KG1 (cell line): ENCODE data around the gene HIPK2.

Source experiments
- DNase-seq: peaks from one replicate; lab custom pipeline; 2025; lab: John Stamatoyannopoulos, UW

The HIPK2 gene

DNA sequence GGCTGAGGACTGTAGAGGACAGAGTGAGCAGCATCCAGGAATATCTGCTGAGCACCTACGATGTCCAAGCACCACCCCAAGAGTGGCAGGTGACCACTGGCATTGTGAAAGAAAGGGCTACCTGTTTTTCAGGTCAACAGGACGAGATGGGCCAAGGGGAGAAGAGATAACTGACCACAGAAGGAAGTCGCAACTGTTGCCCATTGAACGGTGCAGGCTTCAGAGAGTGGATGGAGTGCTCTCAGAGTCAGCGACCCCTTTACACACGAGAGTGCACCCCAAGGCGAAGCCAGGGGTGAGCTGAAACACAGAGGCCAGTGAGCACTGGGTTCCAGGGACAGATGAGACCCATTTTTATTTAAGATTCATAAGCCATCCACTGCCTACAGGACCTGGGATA, 42.3 kb downstream of the HIPK2 start:
- no peak for DNase-seq

DNA sequence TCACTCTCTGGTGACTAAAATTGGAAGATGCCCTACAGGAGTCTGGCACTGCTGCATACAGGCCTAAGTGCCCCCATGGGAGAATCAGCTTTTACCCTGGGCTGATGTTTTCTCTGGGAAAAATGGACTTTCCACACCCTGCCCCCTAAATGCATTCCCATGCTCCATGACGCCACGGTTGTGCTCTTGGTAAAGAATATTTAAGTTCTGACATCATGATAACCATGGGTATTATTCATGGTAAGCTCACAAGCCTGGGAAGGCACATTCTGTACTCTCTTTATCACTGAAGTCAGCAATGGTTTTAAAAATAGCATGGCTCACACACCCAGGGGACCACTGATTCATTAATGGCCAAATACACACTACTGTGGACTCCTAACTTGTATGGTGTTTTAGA, 43.4 kb downstream of the HIPK2 start:
- no peak for DNase-seq

DNA sequence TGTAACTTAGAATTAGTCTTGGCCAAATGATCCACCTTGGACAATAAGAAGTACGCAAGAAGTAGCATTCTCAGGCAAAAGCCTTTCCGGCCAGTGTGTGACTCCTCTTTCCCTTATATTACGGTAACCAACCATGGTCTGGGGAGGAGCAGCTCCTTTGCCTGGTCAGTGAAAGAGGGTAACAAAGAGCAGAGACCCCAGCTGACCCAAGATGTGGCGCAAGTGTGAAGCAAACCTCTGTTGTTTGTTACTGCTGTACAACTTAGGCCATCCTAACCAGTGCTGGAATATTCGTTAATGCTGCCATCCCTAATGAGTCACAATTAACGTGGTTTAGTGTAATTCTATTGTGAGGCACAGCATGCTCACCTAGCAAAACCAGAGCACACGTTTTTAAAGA, 44.0 kb downstream of the HIPK2 start:
- DNase-seq = no peak

DNA sequence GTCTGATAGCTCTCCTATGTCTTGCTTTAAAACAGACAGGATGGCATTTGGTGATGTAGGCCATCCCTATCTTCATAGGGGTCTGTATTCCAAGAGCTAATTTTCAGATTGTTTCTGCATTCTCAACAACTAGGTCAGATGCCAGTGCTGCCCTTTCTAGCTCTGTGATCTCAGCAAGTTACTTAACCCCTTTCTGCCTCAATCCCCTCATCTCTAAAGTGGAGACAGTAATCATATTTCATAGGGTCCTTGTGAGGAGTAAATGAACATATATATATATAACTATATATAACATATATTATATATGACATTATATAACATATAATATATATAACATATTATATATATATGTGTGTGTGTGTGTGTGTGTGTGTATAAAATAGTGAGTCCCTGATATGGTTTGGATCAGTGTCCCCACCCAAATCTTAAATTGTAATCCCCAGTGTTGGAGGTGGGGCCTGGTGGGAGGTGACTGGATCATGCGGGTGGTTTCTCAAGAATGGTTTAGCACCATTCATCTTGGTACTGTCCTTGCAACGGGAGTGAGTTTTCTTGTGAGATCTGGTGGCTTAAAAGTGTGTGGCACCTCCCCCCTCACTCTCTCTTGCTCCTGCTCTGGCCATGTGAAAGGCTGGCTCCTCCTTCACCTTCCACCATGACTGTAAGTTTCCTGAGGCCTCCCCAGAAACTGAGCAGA, 45.2 kb downstream of the HIPK2 start:
- no peak for DNase-seq

DNA sequence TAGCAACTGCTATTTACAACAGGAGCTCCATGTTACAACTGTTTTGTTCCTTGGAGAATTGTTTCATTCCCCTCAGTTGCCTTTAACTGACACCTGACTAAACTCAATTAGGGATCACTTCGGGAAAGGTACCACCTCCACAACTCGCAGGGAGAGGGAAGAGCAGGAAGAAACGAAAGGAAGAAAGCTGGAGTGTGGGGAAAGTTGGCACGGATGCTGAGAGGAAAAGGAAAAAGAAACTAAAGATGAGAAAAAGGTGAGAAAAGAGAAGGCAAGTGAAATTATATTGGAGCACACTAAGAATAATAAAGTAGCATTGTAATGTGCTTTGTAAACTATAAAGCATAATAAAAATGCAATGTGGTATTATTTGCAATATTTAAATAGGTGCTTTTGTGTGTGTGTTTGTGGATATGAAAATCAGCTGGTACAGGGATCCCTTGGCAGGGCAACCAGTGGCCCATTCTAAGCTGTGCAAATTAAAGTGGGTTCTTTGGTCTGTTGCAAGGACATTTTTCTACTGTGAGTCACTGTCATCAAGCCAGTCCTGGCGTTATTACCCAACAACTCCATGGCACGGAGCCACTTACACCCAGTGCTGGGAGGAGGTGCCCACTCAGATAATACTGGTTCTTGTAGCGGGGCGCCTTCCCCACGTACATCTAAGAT, 45.9 kb downstream of the HIPK2 start:
- DNase-seq = no peak

DNA sequence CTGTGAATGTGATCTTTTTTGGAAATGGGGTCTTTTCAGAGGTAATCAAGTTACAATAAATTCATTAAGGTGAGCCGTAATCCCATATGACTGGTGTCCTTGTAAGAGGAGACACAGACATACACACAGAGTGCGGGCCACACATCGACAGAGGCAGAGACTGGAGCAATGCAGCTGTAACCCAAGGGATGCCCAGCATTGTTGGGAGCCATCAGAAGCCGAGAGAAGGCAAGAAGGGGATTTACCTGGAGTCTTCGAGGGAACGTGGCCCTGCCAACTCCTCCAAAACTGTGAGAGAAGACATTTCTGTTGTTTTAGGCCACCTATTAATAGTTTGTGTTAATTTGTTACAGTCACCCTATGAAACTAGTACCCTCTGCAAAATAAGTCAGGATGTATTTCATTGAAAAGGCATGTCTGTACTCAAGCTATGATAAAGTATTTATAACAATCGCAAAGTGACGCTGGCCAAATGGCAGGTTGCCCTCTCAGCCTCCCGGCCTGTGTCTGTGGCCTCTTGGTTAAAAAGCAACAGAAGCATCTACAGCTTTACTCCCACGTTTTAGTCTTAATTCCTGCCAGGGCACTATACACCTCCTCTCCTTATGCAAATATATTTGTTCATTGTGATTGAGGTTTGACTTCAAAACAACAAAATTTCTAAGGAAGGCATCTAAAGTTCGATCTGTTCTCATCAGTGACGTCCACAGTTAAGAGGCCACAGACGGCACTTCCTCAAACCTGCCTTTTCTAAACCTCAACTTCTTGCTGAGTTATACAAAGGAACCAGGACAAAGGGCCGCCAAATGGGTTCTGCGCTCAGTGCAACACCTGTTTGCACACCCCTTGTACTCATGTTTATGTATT, 46.8 kb downstream of the HIPK2 start:
- DNase-seq = no peak

DNA sequence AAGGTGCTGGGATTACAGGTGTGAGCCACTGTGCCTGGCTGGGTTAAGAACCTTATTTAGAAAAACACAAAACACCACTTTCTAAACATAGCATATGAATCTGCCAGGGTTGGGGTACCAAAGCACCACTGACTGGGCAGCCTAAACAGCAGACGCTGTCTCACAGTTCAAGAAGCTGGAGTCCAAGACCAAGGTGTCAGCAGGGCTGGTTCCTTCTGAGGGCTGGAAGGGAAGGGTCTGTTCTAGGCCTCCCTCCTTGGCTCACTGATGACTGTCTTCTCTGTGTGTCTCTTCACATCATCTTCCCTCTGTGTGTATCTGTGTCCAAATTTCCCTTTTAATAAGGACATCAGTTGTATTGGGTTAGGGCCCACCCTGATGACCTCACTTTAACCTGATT, 49.6 kb downstream of the HIPK2 start:
- DNase-seq = no peak

DNA sequence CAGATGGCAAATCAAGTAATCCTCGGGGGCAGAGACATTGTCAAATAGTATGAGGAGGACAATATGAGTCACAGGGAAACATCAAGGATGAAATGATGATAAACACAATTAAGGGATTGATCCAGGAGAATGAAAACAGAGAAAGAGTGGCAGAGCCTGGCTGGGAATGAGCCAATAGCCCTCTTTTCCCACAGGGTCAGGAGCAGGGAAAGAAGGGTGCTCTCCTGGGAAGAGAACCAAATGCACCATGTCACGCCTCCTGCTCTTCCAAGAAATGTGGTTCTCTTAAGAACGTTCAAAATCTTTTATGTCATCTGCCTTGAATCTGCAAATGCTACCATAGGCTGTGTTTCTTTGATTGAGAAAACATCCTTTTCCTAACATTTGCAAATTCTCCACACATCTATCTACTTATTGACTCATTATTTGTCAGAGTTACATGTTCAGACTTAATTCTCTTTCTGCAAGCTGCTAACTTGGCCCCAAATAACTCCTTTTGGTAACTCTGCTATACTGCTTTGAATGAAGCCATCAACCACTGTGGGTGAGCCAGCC, 50.6 kb downstream of the HIPK2 start:
- DNase-seq = no peak

DNA sequence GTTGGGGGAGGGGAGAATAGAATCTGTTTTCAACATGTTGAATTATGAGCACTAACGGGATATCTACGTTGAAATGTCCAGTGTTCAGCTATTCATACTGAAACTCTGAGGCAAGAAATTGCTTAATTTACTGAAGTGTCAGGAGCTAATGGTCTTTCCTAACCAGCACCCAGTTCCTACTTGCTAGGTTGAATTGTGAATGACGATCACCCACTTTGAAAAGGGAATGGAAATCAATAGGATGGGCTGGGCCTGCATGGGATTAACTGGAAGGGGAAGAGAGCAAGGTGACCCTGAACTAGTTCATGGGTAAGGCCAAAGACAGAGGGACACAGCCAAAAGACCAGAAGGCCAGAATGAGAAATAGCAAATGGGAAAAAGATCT, 51.3 kb downstream of the HIPK2 start:
- no peak for DNase-seq

DNA sequence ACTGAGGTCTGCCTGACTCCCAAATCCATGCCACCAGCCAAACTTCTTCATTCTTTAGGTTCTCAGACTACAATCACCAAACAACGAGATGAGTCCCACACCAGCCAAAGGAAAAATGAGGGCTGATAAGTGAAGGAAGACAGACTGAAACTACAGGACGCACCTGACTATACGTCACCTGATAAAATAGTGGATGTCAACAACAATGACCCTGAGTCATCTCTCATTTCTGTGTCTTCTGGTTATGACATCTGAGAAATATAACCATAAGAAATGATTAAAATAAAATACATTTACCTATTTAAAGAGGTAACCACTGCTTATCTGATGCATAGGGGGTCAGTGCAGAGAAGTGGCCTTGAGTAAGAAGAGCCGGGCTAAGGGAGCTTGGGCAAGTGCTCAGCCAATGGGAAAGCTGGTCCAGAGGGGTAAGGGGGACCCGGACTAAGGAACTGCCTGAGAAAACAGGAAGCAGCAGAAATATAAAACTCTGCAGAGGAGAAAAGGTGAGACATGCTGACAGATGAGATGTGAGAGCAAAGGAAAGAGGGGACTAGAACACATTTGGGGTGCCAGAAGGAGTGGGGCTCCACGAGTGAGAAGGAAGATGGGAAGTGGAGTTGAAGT, 51.8 kb downstream of the HIPK2 start:
- no peak for DNase-seq

DNA sequence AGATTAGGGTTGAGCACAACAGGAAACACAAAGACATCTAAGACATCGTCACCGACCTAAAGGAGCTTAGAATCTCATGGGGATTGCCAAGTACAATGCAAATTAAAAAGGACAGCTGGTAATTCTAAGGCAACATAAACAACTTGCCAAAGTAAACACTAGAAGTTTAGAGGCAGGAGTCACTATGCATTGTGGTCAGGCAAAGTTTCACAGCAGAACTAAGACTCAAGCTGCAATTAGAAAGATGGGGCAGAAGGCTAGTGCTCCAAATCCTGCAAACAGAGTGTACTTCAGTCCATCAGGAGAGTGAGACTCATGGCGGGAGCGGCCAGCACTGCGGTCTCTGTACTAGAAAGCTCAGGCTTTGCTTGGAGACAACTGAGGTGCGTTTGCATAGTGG, 52.7 kb downstream of the HIPK2 start:
- DNase-seq = no peak

DNA sequence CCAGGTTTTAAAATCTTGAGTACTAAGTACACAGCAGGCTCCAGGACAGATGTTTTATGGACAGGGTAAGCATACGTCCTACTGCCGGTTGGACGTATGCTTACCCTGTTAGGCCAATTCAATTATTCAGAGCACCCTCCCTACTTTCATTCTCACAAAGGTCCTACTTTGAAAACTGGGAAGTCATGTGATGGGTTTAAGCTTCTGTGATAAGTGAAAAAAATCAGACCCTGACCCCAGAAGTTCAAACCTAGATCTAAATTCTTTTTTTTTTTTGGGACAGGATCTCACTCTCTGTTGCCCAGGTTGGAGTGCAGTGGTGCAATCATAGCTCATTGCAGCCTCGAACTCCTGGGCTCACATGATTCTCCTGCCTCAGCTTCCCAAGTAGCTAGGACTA, 55.2 kb downstream of the HIPK2 start:
- no peak for DNase-seq

DNA sequence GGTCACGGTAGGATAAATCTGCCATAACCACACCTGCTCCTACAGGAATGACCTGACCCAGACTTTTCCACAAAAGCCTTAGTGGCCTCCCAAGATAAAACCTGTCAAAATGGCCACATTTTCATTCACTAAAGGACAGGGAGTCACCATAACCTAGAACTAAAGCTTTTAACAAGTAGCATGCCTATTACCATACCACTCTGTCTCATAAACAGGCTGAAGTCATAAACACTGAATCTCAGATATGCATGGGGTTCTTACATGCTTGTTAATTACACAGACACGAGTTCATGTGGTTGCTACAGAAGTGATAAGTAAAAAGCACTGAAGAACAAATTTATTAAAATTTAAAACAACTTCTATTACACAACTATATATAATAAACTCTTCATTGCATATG, 56.0 kb downstream of the HIPK2 start:
- DNase-seq = no peak

DNA sequence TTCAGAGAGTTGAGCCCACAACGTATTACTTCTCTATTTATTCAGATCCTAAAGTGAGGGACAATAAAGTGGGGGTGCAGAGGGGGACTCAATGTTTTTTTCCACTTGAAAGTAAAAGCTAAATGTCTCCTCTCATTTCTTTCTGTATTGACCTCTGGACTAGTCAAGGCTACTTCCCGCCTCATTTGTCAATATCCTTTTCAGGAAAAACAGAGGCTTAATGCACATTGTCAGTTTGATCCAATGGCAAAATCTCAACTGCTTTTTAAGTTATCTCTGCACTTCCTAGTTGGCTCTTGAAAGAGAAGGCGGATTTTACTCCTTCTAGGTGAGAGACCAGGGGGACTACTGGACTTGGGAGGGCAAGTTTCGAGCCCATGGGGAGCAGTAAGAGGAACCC, 56.4 kb downstream of the HIPK2 start:
- DNase-seq = no peak

DNA sequence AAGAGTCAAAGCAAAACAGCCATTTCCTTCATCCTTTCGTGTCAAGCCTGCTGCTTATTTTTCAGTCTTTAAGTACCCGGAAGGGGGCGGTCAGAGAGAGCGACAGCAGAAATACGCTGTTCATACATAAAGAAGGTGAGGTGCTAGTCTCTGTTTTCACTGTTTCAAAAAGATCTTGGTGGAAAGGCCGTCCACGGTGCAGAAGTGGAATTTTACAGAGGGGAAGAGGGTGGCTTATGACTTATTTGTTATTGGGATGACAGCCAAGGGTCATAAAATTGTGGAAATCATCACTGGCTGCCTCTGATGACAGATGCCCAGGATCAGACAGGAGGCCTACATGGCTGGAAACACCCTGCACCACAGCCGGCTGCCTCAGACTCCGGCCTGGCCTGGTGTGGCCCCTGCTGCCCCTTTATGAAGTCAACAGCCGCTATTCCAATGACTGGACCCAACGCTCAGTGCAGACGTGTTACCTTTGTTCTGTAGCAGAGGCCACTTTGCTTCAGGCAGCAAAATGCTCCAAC, 57.0 kb downstream of the HIPK2 start:
- no peak for DNase-seq

DNA sequence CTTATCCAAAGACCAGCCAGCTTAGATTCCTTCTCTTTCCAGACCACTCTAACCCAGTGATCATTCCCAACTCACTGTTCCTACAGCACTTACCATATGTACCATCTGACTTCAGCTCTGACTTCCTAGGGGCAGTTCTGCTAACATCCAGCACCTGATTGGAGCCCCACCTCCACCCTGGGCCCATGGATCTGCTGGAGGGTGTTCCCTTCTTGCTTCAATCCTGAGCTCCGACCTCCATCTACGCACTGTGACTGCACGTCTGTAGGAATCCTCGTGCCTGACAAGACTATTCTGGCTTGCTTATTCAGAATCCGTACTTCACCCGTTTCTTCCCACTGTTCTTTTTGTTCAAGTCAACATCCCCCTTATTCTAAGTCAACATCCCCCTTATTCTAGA, 57.6 kb downstream of the HIPK2 start:
- DNase-seq = no peak

DNA sequence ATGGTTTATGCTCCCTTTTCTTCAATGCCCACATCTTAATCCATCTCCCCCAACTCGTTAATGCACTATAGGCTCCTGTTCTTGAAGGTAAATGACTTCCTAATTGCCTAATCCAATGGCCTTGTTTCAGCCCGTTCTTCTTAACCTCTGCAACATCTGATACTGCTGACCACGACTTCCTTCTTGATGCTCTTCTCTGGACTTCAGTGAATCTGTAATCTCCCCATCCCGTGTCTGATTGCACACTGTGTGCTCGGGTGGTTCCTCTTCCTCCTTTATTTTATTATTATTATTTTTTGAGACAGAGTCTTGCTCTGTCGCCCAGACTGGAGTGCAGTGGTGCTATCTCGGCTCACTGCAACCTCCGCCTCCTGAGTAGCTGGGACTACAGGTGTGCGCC, 58.9 kb downstream of the HIPK2 start:
- DNase-seq = no peak

DNA sequence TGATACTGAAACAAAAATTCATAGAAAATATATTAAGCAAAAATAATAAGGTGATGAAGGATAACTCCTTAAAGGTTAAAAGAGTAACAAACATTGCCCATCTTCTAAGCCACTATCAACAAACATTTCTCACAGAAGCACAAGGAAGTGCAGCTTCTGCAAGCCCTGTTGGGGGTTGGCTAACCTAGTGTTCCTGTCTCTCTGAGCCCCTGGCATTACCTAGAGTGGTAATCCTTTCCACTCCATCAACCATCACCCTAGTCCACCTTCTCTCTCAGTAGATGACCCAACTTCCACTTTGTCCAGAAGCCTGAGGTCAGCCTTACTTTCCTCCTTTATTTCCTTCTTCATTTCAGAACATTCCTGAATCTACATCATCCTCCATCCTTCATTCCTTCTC, 59.7 kb downstream of the HIPK2 start:
- DNase-seq = no peak

DNA sequence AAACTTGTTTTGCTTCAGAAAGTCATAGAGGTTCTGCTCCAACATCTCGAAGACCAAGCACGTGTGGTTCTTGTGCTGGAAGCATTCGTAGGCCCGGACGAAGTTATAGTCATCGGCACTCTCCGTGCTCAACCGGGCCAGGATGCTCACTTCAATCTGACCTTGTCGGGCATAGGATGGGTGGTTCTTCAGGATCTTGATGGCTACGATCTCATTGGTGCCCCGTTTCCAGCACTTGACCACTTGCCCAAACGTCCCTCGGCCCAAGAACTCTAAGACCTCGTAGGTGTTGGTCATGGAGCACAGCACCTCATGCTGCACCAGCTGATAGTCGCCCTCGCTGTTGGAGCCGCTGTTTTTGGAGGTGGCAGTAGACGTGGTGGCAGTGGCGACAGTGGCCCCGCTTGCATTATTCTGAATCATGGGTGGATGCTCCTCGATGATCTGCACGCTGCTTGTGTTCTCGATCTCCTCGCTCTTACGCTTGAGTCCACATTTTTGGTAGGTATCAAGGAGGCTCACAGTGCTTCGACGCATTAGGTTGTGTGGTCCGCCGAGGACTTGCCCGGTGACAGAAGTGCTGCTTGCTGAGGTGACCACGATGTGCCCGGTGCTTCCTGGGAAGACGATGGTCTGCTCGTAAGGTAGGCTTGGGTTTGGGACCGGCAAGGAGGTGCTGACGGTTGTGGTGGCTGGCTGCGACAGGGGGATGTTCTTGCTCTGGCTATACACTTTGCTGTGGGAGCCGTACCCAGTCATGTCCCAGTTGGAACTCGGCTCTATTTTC, 61.4 kb downstream of the HIPK2 start:
- DNase-seq = no peak

DNA sequence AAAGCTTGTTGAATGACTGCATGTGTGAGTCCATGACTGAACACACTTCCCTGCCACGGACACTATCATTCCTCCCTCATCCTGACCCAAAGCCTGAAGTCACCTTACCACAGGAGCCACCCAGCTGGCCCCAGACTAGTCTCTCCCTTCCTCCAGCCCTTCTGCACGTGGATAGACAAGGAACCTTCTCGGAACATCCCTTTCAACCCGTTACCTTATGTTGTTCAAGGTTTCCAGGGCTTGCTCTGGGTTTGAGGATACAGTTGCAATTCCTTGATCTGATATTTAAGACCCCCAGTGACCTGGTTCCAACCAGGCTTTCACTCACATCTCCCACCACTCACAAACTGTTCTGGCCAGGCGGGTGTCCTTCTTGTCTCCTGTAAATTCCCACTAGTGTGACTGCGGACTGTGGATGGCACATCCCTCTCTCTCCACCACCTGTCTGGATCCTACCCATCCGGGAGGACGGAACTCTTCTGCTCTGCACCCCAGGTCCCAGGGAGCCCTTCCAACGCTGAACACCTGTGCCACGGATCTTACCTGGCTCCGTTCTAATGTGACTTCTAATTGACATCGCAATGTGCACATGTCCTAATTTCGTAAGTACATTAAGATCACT, 62.5 kb downstream of the HIPK2 start:
- DNase-seq = no peak
